Measurements from ENCODE around the gene HES5.

The HES5 gene

DNA sequence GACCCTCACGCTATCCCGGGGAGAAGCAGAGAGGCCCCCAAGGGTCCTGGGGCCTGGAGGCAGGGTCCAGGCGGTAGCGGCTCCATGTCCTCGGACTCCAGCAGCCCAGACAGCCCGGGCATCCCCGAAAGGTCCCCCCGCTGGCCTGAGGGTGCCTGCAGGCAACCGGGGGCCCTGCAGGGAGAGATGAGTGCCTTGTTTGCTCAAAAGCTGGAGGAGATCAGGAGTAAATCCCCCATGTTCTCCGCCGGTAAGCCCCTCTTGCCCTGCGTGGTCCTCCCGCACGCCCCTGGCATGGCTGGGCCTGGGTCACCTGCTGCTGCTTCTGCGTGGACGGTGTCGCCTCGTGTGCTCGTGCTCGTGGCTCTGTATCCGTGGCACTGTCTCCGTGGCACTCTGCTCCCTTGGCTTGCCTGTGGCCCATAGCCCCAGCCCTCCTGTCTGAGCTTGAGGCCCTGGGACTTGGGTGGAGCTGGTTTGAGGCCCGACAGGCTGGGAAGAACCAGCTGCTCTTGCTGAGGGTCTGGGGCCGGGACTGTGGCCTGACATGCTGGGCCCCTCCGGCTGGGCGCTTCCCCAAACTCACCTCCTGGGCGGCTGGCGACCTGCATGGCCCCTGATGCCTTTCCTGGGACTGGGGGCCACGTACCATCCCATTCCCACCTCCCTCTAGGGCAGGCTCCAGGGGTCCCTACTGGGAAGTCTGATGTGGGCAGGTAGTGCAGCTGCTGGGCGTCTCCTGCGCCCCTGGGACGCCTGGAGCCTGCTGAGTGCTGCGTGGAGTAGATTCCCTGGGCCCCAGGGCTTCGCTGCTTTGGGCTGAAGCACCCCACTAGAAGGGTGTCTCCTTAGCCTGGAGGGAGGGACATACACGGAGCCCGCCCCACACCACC lies 27.2 kb downstream of the HES5 start:
- in situ Hi-C loops (cut with HindIII; ENCODE audit: low sequenced_read_pairs) = no loop called here

GRCh38 chr1:2502210-2502609 lies 27.9 kb downstream of the HES5 start:
- in situ Hi-C loops (cut with HindIII; ENCODE audit: low sequenced_read_pairs) = no loop called here

DNA sequence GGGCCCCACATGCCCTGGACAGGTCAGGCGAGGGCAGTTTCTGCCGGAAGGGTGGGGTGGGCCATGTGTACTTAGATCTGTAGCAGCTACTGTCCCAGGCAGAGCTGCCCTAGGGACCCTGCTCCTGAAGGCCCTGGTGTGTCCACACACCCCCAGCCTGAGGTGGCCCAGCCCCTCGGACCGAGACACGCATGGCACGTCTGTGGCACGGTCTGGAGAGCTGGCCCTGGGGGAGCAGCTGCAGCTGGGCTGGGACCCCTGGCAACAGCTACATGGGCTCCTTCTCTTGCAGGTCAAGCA lies 28.3 kb downstream of the HES5 start:
- in situ Hi-C loops (cut with HindIII; ENCODE audit: low sequenced_read_pairs) = no loop called here

GRCh38 chr1:2501041-2501819 lies 28.8 kb downstream of the HES5 start:
- in situ Hi-C loops (cut with HindIII; ENCODE audit: low sequenced_read_pairs) = no loop called here

DNA sequence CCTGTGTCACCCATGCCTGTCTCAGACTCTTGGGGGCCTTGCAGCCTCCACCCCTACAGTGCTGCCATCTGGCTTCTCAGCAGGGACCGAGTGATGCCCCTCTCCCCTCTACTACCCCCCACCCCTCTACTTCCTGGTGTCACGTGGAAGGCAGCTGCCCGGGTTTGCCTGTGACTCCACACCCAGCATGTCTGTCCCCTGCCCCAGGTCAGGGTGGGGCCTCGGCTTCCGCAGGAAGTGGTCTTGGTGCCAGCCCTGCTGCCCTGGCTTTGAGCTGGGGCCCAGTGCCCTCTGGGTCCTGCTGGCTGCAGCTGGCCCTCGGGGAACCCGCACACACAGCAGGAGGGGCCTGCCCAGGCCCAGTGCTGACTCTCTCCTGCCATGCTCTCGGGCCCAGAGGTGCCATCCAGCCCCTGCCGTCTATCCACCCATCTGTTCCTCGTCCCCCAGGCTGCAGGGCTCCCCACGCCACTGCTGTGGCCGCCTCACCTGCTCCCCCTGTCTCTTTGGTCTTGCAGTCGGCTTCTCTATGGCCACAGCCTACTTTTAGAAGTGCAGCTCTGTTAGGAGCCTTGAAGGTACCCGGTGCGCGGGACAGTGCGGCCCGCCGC lies 30.0 kb downstream of the HES5 start:
- in situ Hi-C loops (cut with HindIII; ENCODE audit: low sequenced_read_pairs) = no loop called here

DNA sequence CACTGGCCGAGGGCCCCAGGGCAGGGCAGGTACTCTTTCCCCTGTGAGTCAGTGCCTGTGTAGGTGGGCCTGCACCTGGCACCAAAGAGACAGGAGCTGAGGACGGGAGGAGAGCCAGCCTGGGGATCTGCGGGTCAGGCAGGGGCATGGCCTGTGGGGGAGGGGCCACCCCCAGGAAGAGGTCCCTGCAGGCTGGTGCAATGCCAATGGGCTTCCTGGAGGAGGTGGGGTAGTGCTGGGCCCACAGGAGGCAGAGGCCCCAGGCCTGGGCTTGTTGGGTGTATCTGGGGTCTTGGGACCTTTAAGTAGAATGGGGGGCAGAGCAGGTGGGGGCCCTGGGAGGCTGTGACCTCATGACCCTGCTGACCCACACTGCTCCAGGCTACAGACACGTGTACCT lies 30.8 kb downstream of the HES5 start:
- in situ Hi-C loops (cut with HindIII; ENCODE audit: low sequenced_read_pairs) = no loop called here

GRCh38 chr1:2498648-2499047 lies 31.4 kb downstream of the HES5 start:
- in situ Hi-C loops (cut with HindIII; ENCODE audit: low sequenced_read_pairs) = no loop called here

- in situ Hi-C loops (cut with HindIII; ENCODE audit: low sequenced_read_pairs) = no loop called here
These were observed 32.2 kb downstream of the HES5 start for GRCh38 chr1:2497891-2498290.

DNA sequence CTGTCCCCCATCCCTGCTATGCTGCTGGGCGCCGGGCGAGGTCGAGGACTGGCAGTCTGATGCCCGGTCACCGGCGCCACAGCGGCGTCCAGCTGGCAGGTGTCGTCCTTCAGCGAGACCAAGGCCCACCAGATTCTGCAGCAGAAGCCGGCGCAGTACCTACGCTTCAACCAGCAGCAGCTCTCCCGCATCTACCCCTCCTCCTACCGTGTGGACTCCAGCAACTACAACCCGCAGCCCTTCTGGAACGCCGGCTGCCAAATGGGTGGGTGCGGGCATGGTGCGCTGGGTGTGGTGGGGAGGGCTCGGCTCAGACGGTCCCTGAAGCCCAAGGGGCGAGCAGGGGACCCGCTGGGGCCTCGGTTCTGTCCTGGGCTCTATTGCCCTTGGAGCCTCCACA lies 33.3 kb downstream of the HES5 start:
- in situ Hi-C loops (cut with HindIII; ENCODE audit: low sequenced_read_pairs) = no loop called here

GRCh38 chr1:2496087-2496622 lies 33.9 kb downstream of the HES5 start:
- in situ Hi-C loops (cut with HindIII; ENCODE audit: low sequenced_read_pairs) = no loop called here

- in situ Hi-C loops (cut with HindIII; ENCODE audit: low sequenced_read_pairs) = no loop called here
These were observed 34.5 kb downstream of the HES5 start for GRCh38 chr1:2495546-2495945.

- in situ Hi-C loops (cut with HindIII; ENCODE audit: low sequenced_read_pairs) = no loop called here
These were observed 35.0 kb downstream of the HES5 start for GRCh38 chr1:2495026-2495425.

DNA sequence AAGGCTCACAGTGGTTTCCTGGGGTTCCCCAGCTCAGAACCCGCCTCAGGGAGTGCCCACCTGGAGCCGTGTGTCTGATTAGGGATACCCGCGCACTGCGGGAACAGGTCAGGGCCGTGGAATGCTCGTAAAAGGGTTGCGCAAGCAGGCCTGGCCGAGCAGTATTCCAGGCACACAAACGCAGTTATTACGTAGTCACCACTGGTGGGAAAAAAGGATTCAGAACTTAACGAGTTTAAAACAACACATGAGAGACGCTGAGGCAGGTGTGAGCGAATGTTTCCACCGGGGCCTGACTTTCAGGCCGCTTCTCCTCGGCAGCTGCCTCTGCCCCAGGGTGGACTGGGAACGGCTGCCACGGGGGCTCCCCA lies 35.8 kb downstream of the HES5 start:
- in situ Hi-C loops (cut with HindIII; ENCODE audit: low sequenced_read_pairs) = no loop called here

DNA sequence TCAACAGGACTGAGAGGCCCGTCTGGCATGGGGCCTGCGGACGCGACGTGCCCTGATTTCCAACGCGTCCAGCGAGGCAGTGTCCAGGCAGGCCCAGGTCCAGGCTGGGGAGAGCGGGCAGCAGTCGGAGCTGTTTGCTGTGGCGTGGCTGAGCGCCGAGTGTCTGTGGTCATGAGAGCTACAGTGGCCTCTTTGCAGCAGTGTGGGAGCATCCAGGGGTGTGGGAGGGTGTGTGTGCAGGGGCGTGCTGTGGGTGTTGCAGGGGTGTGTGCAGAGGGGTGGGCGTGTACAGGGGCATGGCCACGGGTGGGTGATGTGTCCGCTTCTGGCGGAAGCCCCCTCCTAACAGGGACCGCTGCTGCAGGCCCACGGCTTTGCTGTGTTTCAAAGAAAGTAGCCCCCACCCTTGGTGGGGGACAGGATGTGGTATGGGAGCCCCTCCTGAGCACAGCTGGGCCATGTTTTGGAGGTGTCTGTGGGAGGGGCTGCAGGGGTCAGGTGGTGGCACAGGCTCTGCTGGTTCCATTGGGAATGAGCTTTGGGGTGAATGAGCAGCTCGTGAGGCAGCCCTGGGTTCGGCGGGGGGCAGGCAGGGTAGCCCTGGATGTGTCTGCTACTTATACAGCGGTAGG lies 36.3 kb downstream of the HES5 start:
- in situ Hi-C loops (cut with HindIII; ENCODE audit: low sequenced_read_pairs) = no loop called here

- in situ Hi-C loops (cut with HindIII; ENCODE audit: low sequenced_read_pairs) = no loop called here
These were observed 36.8 kb downstream of the HES5 start for GRCh38 chr1:2493218-2493617.

DNA sequence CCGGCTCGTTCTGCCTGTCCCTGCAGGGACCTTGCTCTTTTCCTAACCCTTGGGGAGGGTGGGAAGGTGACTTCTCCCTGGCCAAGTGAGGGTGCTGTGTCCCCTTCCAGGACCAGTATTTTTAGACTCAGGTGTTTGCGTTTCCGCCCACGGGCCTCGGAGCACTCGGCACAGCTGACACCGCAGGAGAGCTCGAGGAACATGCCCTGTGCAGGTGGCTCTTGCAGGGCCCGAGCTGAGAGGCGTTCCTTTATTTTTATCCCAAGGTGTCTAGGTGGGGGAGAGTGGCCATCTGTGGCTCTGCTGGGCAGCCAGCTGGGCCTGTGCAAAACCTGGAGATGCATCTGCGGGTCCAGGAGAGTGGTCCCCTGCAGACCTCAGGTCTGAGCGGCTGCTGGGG lies 38.0 kb downstream of the HES5 start:
- in situ Hi-C loops (cut with HindIII; ENCODE audit: low sequenced_read_pairs) = no loop called here

- in situ Hi-C loops (cut with HindIII; ENCODE audit: low sequenced_read_pairs) = loop anchor here (5.0 kb wide), 2 partner anchors 67 to 292 kb away; no protein-coding TSS in a partner anchor
These were observed 40.4 kb downstream of the HES5 start for GRCh38 chr1:2489615-2490014.

- in situ Hi-C loops (cut with HindIII; ENCODE audit: low sequenced_read_pairs) = loop anchor here (5.0 kb wide), 2 partner anchors 66 to 291 kb away; no protein-coding TSS in a partner anchor
These were observed 41.4 kb downstream of the HES5 start for GRCh38 chr1:2488688-2489087.

DNA sequence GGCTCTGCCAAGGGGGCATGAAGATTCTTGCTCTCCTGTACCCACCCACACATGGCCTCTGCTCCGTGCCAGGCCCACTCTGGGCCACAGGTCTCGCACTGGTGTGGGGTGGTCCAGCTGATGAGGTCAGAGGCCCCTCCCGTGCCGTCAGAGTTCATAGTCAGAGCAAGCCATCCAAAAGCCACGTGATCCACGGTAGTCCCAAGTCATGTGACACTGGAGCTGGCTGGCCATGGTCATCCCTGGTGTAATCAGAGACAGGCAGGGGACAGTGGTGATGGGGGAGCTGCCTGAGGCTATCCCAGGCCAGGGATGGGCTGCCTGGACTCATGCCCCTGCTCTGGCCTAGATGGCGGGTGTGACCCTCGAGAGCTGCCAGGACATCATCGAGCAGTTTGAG lies 43.5 kb downstream of the HES5 start:
- in situ Hi-C loops (cut with HindIII; ENCODE audit: low sequenced_read_pairs) = loop anchor here (5.0 kb wide), 2 partner anchors 64 to 289 kb away; no protein-coding TSS in a partner anchor

GRCh38 chr1:2486041-2486440 lies 44.0 kb downstream of the HES5 start:
- in situ Hi-C loops (cut with HindIII; ENCODE audit: low sequenced_read_pairs) = loop anchor here (5.0 kb wide), 2 partner anchors 64 to 289 kb away; no protein-coding TSS in a partner anchor

DNA sequence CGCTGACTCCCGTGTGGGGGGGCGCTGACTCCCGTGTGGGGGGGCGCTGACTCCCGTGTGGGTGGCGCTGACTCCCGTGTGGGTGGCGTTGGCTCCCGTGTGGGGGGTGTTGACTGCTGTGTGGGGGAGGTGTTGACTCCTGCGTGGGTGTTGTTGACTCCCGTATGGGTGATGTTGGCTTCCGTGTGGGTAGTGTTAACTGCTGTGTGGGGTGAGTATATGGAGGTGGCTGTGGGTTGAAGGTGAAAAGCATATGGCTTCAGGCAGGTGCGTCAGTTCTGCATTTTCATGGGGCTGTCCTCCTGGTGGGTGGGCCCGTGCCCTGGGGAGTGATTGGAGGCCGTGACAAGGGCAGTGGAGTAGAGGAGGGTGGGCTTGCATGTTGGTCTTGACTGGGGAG lies 46.1 kb downstream of the HES5 start:
- in situ Hi-C loops (cut with HindIII; ENCODE audit: low sequenced_read_pairs) = no loop called here
